ENCODE data around the gene PDE8B.
"Not testable (repeated sequence)": the region's sequence is repeated elsewhere in the genome, so short reads cannot be mapped to it uniquely, and the experiment has no call there.

PDE8B gene

DNA sequence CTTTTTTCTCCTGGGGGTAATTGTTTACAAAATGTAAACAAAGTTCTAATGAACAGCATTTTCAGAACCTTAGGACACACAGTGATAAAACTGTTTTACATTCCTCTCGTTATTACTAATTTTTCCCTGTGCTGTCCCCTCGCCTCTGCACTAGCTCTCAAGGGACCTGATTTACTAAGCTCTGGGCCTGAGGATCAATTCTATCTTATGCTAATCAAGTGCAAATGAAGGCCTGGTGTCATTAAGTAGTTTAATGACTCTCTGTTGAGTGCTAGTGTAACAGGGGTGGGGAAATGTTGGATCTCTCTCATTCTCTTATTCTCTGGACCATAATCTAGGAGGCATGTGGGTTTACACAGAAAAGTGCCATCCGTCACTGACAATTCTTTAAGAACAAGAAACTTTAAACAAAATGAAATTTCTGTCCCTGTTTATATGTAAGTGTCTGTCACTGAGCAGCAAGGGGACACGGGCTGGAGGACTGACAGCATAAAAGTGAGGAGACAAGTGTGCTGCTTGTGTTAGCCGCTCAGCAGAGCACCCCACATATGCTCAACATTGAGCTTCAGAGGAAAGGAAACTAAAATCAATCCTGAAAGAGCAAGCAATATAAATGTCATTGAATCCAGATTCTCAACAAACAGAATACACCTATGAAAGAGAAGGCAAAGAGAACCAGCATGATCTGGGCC lies 166.3 kb downstream of the PDE8B start:
- no peak overlapping the region for H3K4me3 ChIP-seq (ENCODE audit: low read depth, low read length)
- TF ChIP-seq CTCF (IDR thresholded peaks at IDR 0.05; ENCODE audit: low read depth, low read length): no peak

- no peak for TF ChIP-seq CTCF (IDR thresholded peaks at IDR 0.05; ENCODE audit: low read depth, low read length)
- no peak overlapping the region for H3K4me3 ChIP-seq (ENCODE audit: low read depth, low read length)
Observed at GRCh38 chr5:77379558-77380061, 169.1 kb downstream of the PDE8B start.

DNA sequence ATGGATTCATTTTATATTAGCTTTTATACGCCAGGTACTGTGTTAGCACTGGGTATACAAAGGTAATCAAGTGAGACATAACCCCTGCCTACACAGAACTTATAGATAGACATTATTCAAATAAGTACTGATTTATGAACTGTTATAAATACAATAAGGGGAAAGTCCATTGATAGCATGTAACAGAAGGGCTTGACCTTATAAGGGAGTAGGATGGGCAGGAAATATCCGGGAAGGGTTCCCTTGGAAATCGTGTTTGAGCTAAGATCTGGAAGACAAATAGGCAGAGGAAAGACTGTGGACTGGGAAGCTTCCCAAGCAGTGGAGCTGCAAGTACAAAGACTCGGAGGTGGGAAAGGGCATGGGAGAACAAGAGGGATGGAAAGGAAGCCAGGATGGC lies 170.2 kb downstream of the PDE8B start:
- no peak for TF ChIP-seq CTCF (IDR thresholded peaks at IDR 0.05; ENCODE audit: low read depth, low read length)
- H3K4me3 ChIP-seq (ENCODE audit: low read depth, low read length): no peak overlapping the region

DNA sequence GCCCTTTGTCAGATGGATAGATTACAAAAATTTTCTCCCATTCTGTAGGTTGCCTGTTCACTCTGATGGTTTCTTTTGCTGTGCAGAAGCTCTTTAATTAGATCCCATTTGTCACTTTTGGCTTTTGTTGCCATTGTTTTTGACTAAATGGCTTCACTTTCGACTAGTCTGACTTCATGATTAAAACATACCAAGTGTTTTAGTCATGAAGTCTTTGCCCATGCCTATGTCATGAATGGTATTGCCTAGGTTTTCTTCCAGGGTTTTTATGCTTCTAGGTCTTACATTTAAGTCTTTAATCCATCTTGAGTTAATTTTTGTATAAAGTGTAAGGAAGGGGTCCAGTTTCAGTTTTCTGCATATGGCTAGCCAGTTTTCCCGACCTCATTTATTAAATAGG lies 172.9 kb downstream of the PDE8B start:
- not testable (repeated sequence) for H3K4me3 ChIP-seq (ENCODE audit: low read depth, low read length)

DNA sequence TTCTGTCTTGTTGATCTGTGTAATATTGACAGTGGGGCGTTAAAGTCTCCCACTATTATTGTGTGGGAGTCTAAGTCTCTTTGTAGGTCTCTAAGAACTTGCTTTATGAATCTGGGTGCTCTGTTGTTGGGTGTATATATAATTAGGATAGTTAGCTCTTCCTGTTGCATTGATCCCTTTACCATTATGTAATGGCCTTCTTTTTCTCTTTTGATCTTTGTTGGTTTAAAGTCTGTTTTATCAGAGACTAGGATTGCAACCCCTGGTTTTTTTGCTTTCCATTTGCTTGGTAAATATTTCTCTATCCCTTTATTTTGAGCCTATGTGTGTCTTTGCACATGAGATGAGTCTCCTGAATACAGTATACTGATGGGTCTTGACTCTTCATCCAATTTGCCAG lies 175.9 kb downstream of the PDE8B start:
- H3K4me3 ChIP-seq (ENCODE audit: low read depth, low read length): not testable (repeated sequence)

GRCh38 chr5:77389746-77390145 lies 179.3 kb downstream of the PDE8B start:
- TF ChIP-seq CTCF (IDR thresholded peaks at IDR 0.05; ENCODE audit: low read depth, low read length): no peak
- no peak overlapping the region for H3K4me3 ChIP-seq (ENCODE audit: low read depth, low read length)

DNA sequence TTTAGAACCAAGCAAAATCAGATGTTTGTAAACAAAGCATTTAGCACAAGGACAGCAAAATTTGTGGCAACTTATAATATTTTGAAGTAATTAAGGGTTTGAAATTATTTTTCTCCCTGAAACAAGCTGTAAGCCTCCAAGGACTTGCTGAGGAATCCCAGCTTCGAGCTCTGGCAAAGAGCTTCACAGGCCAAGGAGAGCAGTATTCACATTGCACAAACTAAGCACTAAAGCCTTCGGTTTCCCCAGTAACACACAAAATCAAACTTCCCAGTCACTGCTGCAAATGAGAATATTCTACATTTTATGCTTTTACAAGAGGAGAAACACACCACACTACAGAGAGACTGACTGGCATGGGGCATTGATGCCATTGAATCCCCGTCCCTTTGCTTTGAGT lies 179.7 kb downstream of the PDE8B start:
- H3K4me3 ChIP-seq (ENCODE audit: low read depth, low read length): no peak overlapping the region

GRCh38 chr5:77390795-77391194 lies 180.3 kb downstream of the PDE8B start:
- H3K4me3 ChIP-seq (ENCODE audit: low read depth, low read length): no peak overlapping the region
- TF ChIP-seq CTCF (IDR thresholded peaks at IDR 0.05; ENCODE audit: low read depth, low read length): no peak

More for the DNA sequence above, 179.7 kb downstream of the PDE8B start:
- TF ChIP-seq CTCF (IDR thresholded peaks at IDR 0.05; ENCODE audit: low read depth, low read length): no peak
